T-cell (primary cell): ENCODE data around the gene ZSCAN12. TPM values are rescaled to one million over a fixed set of nuclear protein-coding genes. Genes with fewer than 3 reads are reported as not detected.
"Not testable (repeated sequence)": the region's sequence is repeated elsewhere in the genome, so short reads cannot be mapped to it uniquely, and the experiment has no call there.

Experiments
- ATAC-seq, 4 experiments: fragments of 200-7000 bp in 3 of 4; fragments of 150-1000 bp in 1 of 4; cut with Tn5 transposase; replicated peaks in 1 of 4; 1 replicate in 3 of 4; 2 replicates in 1 of 4; pipeline ENCODE4 v1.10.0; 2021; ENCODE audit warnings: moderate library complexity in 3 of 4, mild to moderate bottlenecking in 2 of 4, moderate number of reproducible peaks in 1 of 4
- CTCF ChIA-PET, 2 donors: fragments of 300-600 bp; sonication (Branson Sonifier 250); formaldehyde crosslinking; loops; one replicate each; lab custom pipeline; 2022; ENCODE audit warnings: antibody characterized with exemption in 2 of 2; lab: Charles Lee
- POLR2A ChIA-PET, 2 donors: fragments of 300-600 bp; sonication (Branson Sonifier 250); formaldehyde crosslinking; loops; one replicate each; lab custom pipeline; 2022; ENCODE audit warnings: antibody characterized with exemption in 2 of 2; lab: Charles Lee
- DNase-seq, 35 experiments: peaks; one replicate each; pipeline versions ENCODE4 v3.0.0 to v3.0.0-alpha.2; 2013 to 2023
- H3K27ac ChIP-seq: one replicate; pipeline ENCODE4 v1.5.1; 2013; ENCODE audit warnings: low read length
- H3K27me3 ChIP-seq, 2 experiments: replicated peaks in 1 of 2; 1 replicate in 1 of 2; 2 replicates in 1 of 2; pipeline versions ENCODE4 v1.6.1 to v1.7.0; 2013; ENCODE audit warnings: low read length in 1 of 2, mixed read lengths in 1 of 2; ENCODE audit not compliant: control insufficient read depth in 2 of 2, insufficient read depth in 2 of 2; ENCODE audit errors: extremely low read depth in 1 of 2
- H3K36me3 ChIP-seq, 2 donors: 1 replicate in 1 of 2; 2 replicates in 1 of 2; pipeline versions ENCODE4 v1.6.1 to v1.7.0; 2013; ENCODE audit warnings: low read length in 1 of 2; ENCODE audit not compliant: control insufficient read depth in 2 of 2, insufficient read depth in 1 of 2; ENCODE audit errors: extremely low read depth in 1 of 2
- H3K4me1 ChIP-seq, 2 experiments: 1 replicate in 1 of 2; 2 replicates in 1 of 2; pipeline versions ENCODE4 v1.6.1 to v1.7.0; 2013; ENCODE audit warnings: low read length in 2 of 2, mixed read lengths in 1 of 2; ENCODE audit not compliant: insufficient read depth in 2 of 2, control insufficient read depth in 1 of 2; ENCODE audit errors: extremely low read depth in 1 of 2
- H3K4me3 ChIP-seq, 2 donors: 1 replicate in 1 of 2; 2 replicates in 1 of 2; pipeline versions ENCODE4 v1.5.1 to v1.7.0; 2013; ENCODE audit warnings: mild to moderate bottlenecking in 2 of 2, low read length in 1 of 2, moderate library complexity in 1 of 2; ENCODE audit not compliant: control insufficient read depth in 1 of 2; ENCODE audit errors: extremely low read depth in 1 of 2
- H3K9me3 ChIP-seq: 2 replicates; pipeline ENCODE4 v1.7.0; 2013
- H3K27ac Mint-ChIP-seq, 2 donors: one replicate each; pipeline ENCODE4 v1.8.0; 2020 to 2021; ENCODE audit warnings: mild to moderate bottlenecking in 2 of 2, mixed read lengths in 2 of 2
- H3K27me3 Mint-ChIP-seq, 2 donors: one replicate each; pipeline ENCODE4 v1.8.0; 2021 to 2022; ENCODE audit warnings: mixed read lengths in 2 of 2
- H3K36me3 Mint-ChIP-seq: one replicate; pipeline ENCODE4 v1.8.0; 2021; ENCODE audit warnings: mixed read lengths
- H3K4me1 Mint-ChIP-seq, 3 donors: one replicate each; pipeline ENCODE4 v1.8.0; 2020 to 2022; ENCODE audit warnings: mixed read lengths in 3 of 3, mild to moderate bottlenecking in 1 of 3
- H3K4me3 Mint-ChIP-seq, 3 donors: one replicate each; pipeline ENCODE4 v1.8.0; 2020 to 2022; ENCODE audit warnings: mild to moderate bottlenecking in 3 of 3, mixed read lengths in 3 of 3, moderate library complexity in 3 of 3
- H3K9me3 Mint-ChIP-seq, 3 donors: one replicate each; pipeline ENCODE4 v1.8.0; 2020 to 2022; ENCODE audit warnings: mixed read lengths in 3 of 3
- WGBS: methylation state at CpG from one replicate; pipeline ENCODE4 v1.1.5; 2013; ENCODE audit warnings: missing lambda C conversion rate; ENCODE audit not compliant: insufficient coverage; 5-methylcytosine and 5-hydroxymethylcytosine counted together
- total RNA-seq, 35 experiments: library from RNA in 6 of 35; stranded (reverse) in 6 of 35; fragments of 120-200 nt in 1 of 35; gene quantifications; one replicate each; pipeline versions ENCODE4 v1.2.1 to v1.2.4 and lab custom pipeline; 2013 to 2026

Gene ZSCAN12
- total RNA-seq (1 to 10 TPM; 3.8 to 8.2 (median 6.8) TPM), total RNA-seq (lab: John Stamatoyannopoulos, UW) (9.6 to 44.9 (median 22.7) reads per million in 29 experiments)
- total RNA-seq (2013) = 8.5 TPM

DNA sequence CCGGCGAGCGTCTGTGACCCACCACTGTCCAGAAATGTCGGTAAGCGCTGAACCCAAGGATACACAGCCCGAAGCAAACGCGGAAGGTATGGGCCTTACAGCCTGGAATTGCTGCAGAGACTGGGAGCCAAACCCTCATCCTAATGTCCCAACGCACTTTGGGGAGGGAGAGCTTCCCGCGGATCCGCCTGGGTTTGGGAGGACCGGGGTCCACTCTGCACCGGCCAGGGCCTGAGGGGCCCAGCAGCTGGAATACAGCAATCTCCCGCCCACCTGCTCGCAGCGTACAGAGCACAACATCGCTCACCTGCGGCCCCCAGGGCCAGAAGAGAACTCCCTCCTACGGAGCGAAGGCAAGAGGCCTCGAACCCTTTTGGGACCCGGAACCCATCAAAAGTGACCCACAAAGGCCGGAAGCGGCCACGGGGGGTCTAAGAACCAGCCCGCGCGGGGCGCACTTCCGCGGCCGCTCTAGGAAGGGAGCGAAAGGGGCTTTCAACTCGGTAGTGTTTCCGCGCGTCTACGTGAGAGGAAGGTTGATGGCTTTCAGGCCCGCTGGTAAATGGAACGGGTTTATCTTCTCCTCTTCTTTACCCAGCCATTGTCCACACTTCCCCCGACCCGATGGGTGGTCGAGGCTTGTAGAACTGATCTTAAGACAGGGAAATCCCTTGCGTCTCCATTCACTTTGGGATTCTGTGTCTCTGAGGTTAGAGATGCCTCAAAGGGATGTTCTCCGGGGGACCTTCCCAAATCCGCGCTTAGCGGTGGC is at the start of gene ZSCAN12:
Gene ZSCAN12, minus strand, starts transcription at position 398 of the 772 bp plus-strand sequence. CDS start 1,342 bp downstream, outside the sequence.
- peaks cover 2 to 4% of the 10 kb centered on the region in 2 experiments for H3K27me3 ChIP-seq
- peak; percentile 92 to 96 (median 96) for ATAC-seq
- H3K4me3 ChIP-seq = peak within 1 kb of the TSS; percentile 94 to 98
- H3K36me3 ChIP-seq = peaks cover 5 to 8% of the 10 kb centered on the region in 2 donors
- no peaks in the 10 kb centered on the region for H3K9me3 ChIP-seq
- Mint-ChIP-seq H3K27me3 (peaks cover 16 to 17% of the 10 kb centered on the region in 2 donors), H3K36me3 (peaks cover 29% of the 10 kb centered on the region), H3K4me1 (peaks cover 44 to 48% (median 47%) of the 10 kb centered on the region in 3 donors), H3K27ac (peak within 1 kb of the TSS; percentile 78 to 91), H3K9me3 (peaks cover 0 to 2% (median 0%) of the 10 kb centered on the region in 3 donors), H3K4me3 (peak within 1 kb of the TSS; percentile 90 to 96 (median 93))
- DNase-seq = peak; percentile 70 to 88 (median 81)
- H3K4me1 ChIP-seq = peaks cover 15 to 23% of the 10 kb centered on the region in 2 experiments
- 2% methylated on average over 35 of the region's 49 CpGs for WGBS
- ChIA-PET CTCF (interaction anchor here in 1 of 2 donors (0.7 kb wide), 2 partner anchors 466 to 646 kb away, joined by 4 read pairs; no protein-coding TSS in a partner anchor), POLR2A (no interaction called here)
- H3K27ac ChIP-seq = peak within 1 kb of the TSS; percentile 71

DNA sequence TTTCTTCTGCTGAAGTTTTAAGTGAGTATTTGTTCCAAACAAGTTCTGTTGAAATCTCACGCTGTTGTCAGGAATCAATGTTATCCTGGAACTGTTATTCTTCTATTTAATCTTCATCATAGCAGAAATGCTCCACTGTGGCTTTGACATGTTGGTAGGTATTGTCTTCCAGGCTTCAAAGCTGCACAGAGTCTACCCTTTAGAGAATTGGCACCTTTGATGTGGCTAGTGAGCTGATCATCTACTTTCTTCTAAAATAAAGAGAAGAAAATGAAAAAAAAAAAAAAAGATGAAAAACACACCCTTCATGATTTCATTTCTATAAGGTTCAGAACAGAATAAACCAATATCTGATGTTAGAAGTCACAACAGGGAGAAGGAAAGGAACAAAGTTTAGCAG is 49.5 kb upstream of the ZSCAN12 start:
- H3K36me3 Mint-ChIP-seq = no peaks in the 10 kb centered on the region
- peak overlapping the region in 1 of 2 donors; percentile 69 for H3K27ac Mint-ChIP-seq
- H3K4me3 Mint-ChIP-seq = peak overlapping the region in 1 of 3 donors; percentile 39
- ATAC-seq (peak; percentile 54 to 98 (median 80)), DNase-seq (peak in 11 of 35 experiments; percentile 6 to 63 (median 22))
- WGBS = no CpG with 5 or more reads among the region's 1 CpG
- H3K4me1 Mint-ChIP-seq = peaks cover 18 to 22% (median 19%) of the 10 kb centered on the region in 3 donors
- no peak overlapping the region for H3K27ac ChIP-seq
- no peaks in the 10 kb centered on the region for H3K36me3 ChIP-seq
- ChIA-PET POLR2A (interaction anchor here (0.6 kb wide), 4 partner anchors 53 to 1047 kb away, joined by 4 to 6 read pairs (median 4); no protein-coding TSS in a partner anchor), CTCF (interaction anchor here (0.6 to 0.7 kb wide), 3 partner anchors 140 to 344 kb away, joined by 3 to 14 read pairs (median 3); no protein-coding TSS in a partner anchor)
- H3K9me3 Mint-ChIP-seq = peaks cover 0 to 5% (median 0%) of the 10 kb centered on the region in 3 donors
- H3K9me3 ChIP-seq = no peaks in the 10 kb centered on the region
- peaks cover 2 to 18% of the 10 kb centered on the region in 2 experiments for H3K27me3 ChIP-seq
- peaks cover 7 to 19% of the 10 kb centered on the region in 2 experiments for H3K4me1 ChIP-seq
- H3K27me3 Mint-ChIP-seq = peaks cover 15 to 36% of the 10 kb centered on the region in 2 donors
- H3K4me3 ChIP-seq = no peak overlapping the region

DNA sequence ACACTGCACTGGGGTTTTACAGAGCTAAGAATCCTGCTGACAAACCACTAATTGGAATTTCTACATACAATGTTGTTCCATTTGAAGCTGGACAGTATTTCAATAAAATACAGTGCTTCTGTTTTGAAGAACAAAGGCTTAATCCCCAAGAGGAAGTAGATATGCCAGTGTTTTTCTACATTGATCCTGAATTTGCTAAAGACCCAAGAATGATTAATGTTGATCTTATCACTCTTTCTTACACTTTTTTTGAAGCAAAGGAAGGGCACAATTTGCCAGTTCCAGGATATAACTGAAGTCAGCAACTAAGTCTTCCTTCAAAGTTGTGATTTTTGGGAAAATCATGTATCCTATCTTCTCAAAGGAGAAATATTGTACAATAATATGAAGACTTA is 48.0 kb upstream of the ZSCAN12 start:
- H3K9me3 Mint-ChIP-seq, H3K36me3 Mint-ChIP-seq, POLR2A ChIA-PET, H3K36me3 ChIP-seq, H3K27ac Mint-ChIP-seq, H3K9me3 ChIP-seq, ATAC-seq, CTCF ChIA-PET, DNase-seq, H3K27ac ChIP-seq: not testable (repeated sequence)
- H3K4me3 ChIP-seq = peak overlapping the region; percentile 9 to 69
- Mint-ChIP-seq H3K27me3 (peaks cover 15 to 39% of the 10 kb centered on the region in 2 donors), H3K4me3 (peak overlapping the region in 2 of 3 donors; percentile 58 to 84), H3K4me1 (peaks cover 33 to 38% (median 35%) of the 10 kb centered on the region in 3 donors)
- H3K4me1 ChIP-seq = peaks cover 17 to 21% of the 10 kb centered on the region in 2 experiments
- peaks cover 0 to 26% of the 10 kb centered on the region in 2 experiments for H3K27me3 ChIP-seq

DNA sequence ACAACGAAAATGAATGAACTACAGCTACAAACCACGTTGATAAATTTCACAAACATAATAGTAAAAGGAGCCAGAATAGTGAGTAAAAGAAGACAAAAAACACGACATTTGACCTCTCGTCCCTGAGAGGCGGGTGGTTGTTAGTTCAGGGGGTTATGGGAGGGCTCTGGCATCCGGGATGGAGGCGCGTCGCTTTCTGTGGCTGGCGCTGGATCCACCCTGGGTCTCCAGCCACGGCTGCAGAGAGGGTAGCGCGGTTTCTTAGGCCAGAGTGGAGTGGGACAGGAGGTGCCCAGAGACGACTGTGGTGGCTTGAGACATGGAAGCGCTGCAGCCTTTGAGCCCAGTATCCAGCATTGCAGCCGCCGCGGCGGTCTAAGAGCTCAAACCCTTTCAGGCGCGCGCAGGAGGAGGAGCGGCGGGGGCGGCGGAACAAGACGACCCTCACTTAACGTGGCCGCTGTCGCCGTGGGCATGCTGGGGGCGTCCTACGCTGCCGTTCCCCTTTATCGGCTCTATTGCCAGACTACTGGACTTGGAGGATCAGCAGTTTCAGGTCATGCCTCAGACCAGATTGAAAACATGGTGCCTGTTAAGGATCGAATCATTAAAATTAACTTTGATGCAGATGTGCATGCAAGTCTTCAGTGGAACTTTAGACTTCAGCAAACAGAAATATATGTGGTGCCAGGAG is 47.4 kb upstream of the ZSCAN12 start:
- CTCF ChIA-PET = no interaction called here

DNA sequence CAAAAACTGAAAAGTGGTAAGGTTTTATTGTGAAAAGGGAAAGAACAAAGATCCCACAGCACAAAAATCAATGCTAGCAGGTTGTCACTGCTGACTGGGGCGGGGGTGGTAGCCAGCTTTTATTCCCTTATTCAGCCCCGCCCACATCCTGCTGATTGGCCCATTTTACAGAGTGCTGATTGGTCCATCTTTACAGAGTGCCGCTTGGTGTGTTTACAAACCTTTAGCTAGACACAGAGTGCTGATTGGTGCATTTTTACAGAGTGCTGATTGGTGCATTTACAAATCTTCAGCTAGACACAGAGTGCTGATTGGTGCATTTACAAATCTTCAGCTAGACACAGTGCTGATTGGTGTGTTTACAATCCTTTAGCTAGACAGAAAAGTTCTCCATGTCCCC is 45.2 kb upstream of the ZSCAN12 start:
- H3K4me3 ChIP-seq, H3K27ac ChIP-seq, H3K27ac Mint-ChIP-seq, H3K36me3 ChIP-seq, H3K36me3 Mint-ChIP-seq, H3K9me3 ChIP-seq, H3K9me3 Mint-ChIP-seq, CTCF ChIA-PET, ATAC-seq: not testable (repeated sequence)
- peaks cover 0 to 25% of the 10 kb centered on the region in 2 experiments for H3K27me3 ChIP-seq
- peaks cover 36 to 42% (median 39%) of the 10 kb centered on the region in 3 donors for H3K4me1 Mint-ChIP-seq
- DNase-seq = peak in 1 of 35 experiments; percentile 7
- H3K27me3 Mint-ChIP-seq = peaks cover 15 to 29% of the 10 kb centered on the region in 2 donors
- POLR2A ChIA-PET = interaction anchor here in 1 of 2 donors (0.6 kb wide), 2 partner anchors 10 to 282 kb away, joined by 3 to 4 read pairs; no protein-coding TSS in a partner anchor
- H3K4me3 Mint-ChIP-seq = peak overlapping the region in 1 of 3 donors; percentile 92
- 100% methylated on average over 2 of the region's 3 CpGs for WGBS
- H3K4me1 ChIP-seq = peaks cover 17 to 21% of the 10 kb centered on the region in 2 experiments

More for the DNA sequence above, 47.4 kb upstream of the ZSCAN12 start:
- WGBS = 11% methylated on average over 34 of the region's 36 CpGs
- ATAC-seq (no peak), DNase-seq (no peak)
- peaks cover 15 to 36% of the 10 kb centered on the region in 2 donors for H3K27me3 Mint-ChIP-seq
- H3K4me1 Mint-ChIP-seq = peaks cover 36 to 42% (median 39%) of the 10 kb centered on the region in 3 donors
- H3K4me3 Mint-ChIP-seq = peak overlapping the region; percentile 58 to 84 (median 61)
- POLR2A ChIA-PET = no interaction called here
- H3K27ac Mint-ChIP-seq = peak overlapping the region; percentile 0 to 30
- no peaks in the 10 kb centered on the region for H3K9me3 ChIP-seq
- H3K27me3 ChIP-seq = peaks cover 0 to 22% of the 10 kb centered on the region in 2 experiments
- peaks cover 17 to 21% of the 10 kb centered on the region in 2 experiments for H3K4me1 ChIP-seq
- H3K4me3 ChIP-seq = peak overlapping the region; percentile 9 to 69
- H3K9me3 Mint-ChIP-seq = peaks cover 0 to 5% (median 0%) of the 10 kb centered on the region in 3 donors
- no peaks in the 10 kb centered on the region for H3K36me3 Mint-ChIP-seq
- H3K27ac ChIP-seq = no peak overlapping the region
- H3K36me3 ChIP-seq = no peaks in the 10 kb centered on the region
